Measurements from ENCODE around the gene PEX7.

- TF ChIP-seq YY1 (IDR thresholded peaks at IDR 0.05; ENCODE audit: insufficient read depth, insufficient read length) (no peak), ZNF274 (IDR thresholded peaks at IDR 0.05; ENCODE audit: low read depth, low read length) (no peak), SUZ12 (IDR thresholded peaks at IDR 0.05; ENCODE audit: extremely low read depth, insufficient read depth, insufficient read length) (no peak)
These were observed 58.5 kb downstream of the PEX7 start for GRCh38 chr6:136880748-136881460.

Measured in NT2/D1 (cell line).